Gastroesophageal sphincter (tissue), 3 donors: ENCODE measurements around the gene CBLB.

ENCODE experiments used
- CTCF ChIP-seq, 4 experiments: fragments of 200-600 bp in 2 of 4; fragments of 450-650 bp in 2 of 4; sonication (generic) in 1 of 4; IDR thresholded peaks; one replicate each; pipeline ENCODE4 v1.5.1; 2017 to 2019; ENCODE audit warnings: antibody characterized with exemption in 4 of 4, mild to moderate bottlenecking in 2 of 4, moderate library complexity in 2 of 4
- EP300 ChIP-seq: sonication (generic); formaldehyde crosslinking; IDR thresholded peaks from one replicate; pipeline ENCODE4 v1.6.1; 2017; ENCODE audit warnings: antibody characterized with exemption, mild to moderate bottlenecking

- no peak for TF ChIP-seq CTCF (IDR thresholded peaks at IDR 0.05)
- TF ChIP-seq EP300, result no peak
Observed at GRCh38 chr3:105911496-105911895, 42.7 kb upstream of the CBLB start.
